ENCODE results near the gene GIN1. TPM values are rescaled to one million over a fixed set of nuclear protein-coding genes. Genes with fewer than 3 reads are reported as not detected.

Gene GIN1
- total RNA-seq, 2 donors from 2014 or later: 7.0 to 9.6 TPM

- Mint-ChIP-seq H3K4me1 (no peaks in the 10 kb centered on the region), H3K36me3 (ENCODE audit: low read depth) (peaks cover 33% of the 10 kb centered on the region), H3K27ac (no peak overlapping the region), H3K27me3 (ENCODE audit: insufficient read depth) (no peaks in the 10 kb centered on the region), H3K9me3 (peaks cover 20% of the 10 kb centered on the region), H3K4me3 (no peak overlapping the region)
- Histone ChIP-seq H3K9ac (ENCODE audit: extremely low read depth, low read length, poor library complexity, severe bottlenecking) (no peak overlapping the region), H3K4me1 (ENCODE audit: control insufficient read depth, insufficient read depth, low read length) (no peaks in the 10 kb centered on the region), H3K27ac (ENCODE audit: low read depth, low read length) (no peak overlapping the region), H3K36me3 (ENCODE audit: control insufficient read depth, insufficient read depth, low read length) (peaks cover 25% of the 10 kb centered on the region), H3K4me3 (ENCODE audit: low read length) (no peak overlapping the region), H3K27me3 (ENCODE audit: control insufficient read depth, insufficient read depth, low read length, poor library complexity, severe bottlenecking) (no peaks in the 10 kb centered on the region), H3K9me3 (ENCODE audit: control insufficient read depth, low read length) (peaks cover 9% of the 10 kb centered on the region)
- 0 to 5% methylated on average over 1 to 2 of the region's 2 CpGs for WGBS, 2 experiments (ENCODE audit: insufficient coverage in 1 of 2, insufficient read length in 1 of 2)
- peak; percentile 99 for TF ChIP-seq CTCF (conservative IDR thresholded peaks at IDR 0.05)
- DNase-seq: peak; percentile 91
Observed at GRCh38 chr5:103139264-103139865, 19.4 kb upstream of the GIN1 start.

GRCh38 chr5:103138202-103138690 is 18.3 kb upstream of the GIN1 start:
- H3K27me3 Mint-ChIP-seq (ENCODE audit: insufficient read depth): no peaks in the 10 kb centered on the region
- peaks cover 9% of the 10 kb centered on the region for H3K9me3 ChIP-seq (ENCODE audit: control insufficient read depth, low read length)
- no peak for TF ChIP-seq CTCF (conservative IDR thresholded peaks at IDR 0.05)
- no peak overlapping the region for H3K4me3 ChIP-seq (ENCODE audit: low read length)
- H3K9ac ChIP-seq (ENCODE audit: extremely low read depth, low read length, poor library complexity, severe bottlenecking): no peak overlapping the region
- no peak overlapping the region for H3K27ac ChIP-seq (ENCODE audit: low read depth, low read length)
- no peak overlapping the region for H3K4me3 Mint-ChIP-seq
- H3K4me1 Mint-ChIP-seq: no peaks in the 10 kb centered on the region
- peaks cover 33% of the 10 kb centered on the region for H3K36me3 Mint-ChIP-seq (ENCODE audit: low read depth)
- no peaks in the 10 kb centered on the region for H3K27me3 ChIP-seq (ENCODE audit: control insufficient read depth, insufficient read depth, low read length, poor library complexity, severe bottlenecking)
- H3K27ac Mint-ChIP-seq: no peak overlapping the region
- 96% methylated on average over 2 of the region's 3 CpGs; no CpG with 5 or more reads in 1 of the 2 experiments for WGBS, 2 experiments (ENCODE audit: insufficient coverage in 1 of 2, insufficient read length in 1 of 2)
- peaks cover 20% of the 10 kb centered on the region for H3K9me3 Mint-ChIP-seq
- no peaks in the 10 kb centered on the region for H3K4me1 ChIP-seq (ENCODE audit: control insufficient read depth, insufficient read depth, low read length)
- peaks cover 25% of the 10 kb centered on the region for H3K36me3 ChIP-seq (ENCODE audit: control insufficient read depth, insufficient read depth, low read length)
- no peak for DNase-seq

- Mint-ChIP-seq H3K9me3 (peaks cover 10% of the 10 kb centered on the region), H3K27me3 (ENCODE audit: insufficient read depth) (no peaks in the 10 kb centered on the region), H3K36me3 (ENCODE audit: low read depth) (peaks cover 24% of the 10 kb centered on the region), H3K4me1 (no peaks in the 10 kb centered on the region), H3K27ac (no peak overlapping the region), H3K4me3 (no peak overlapping the region)
- Histone ChIP-seq H3K4me1 (ENCODE audit: control insufficient read depth, insufficient read depth, low read length) (no peaks in the 10 kb centered on the region), H3K4me3 (ENCODE audit: low read length) (no peak overlapping the region), H3K27me3 (ENCODE audit: control insufficient read depth, insufficient read depth, low read length, poor library complexity, severe bottlenecking) (no peaks in the 10 kb centered on the region), H3K36me3 (ENCODE audit: control insufficient read depth, insufficient read depth, low read length) (peaks cover 31% of the 10 kb centered on the region), H3K27ac (ENCODE audit: low read depth, low read length) (no peak overlapping the region), H3K9ac (ENCODE audit: extremely low read depth, low read length, poor library complexity, severe bottlenecking) (no peak overlapping the region), H3K9me3 (ENCODE audit: control insufficient read depth, low read length) (peaks cover 9% of the 10 kb centered on the region)
- DNase-seq: no peak
- WGBS, 2 experiments (ENCODE audit: insufficient coverage in 1 of 2, insufficient read length in 1 of 2): 100% methylated on average over 1 of the region's 1 CpG; no CpG with 5 or more reads in 1 of the 2 experiments
- TF ChIP-seq CTCF (conservative IDR thresholded peaks at IDR 0.05): no peak
Observed at GRCh38 chr5:103135461-103135860, 15.5 kb upstream of the GIN1 start.

All from endodermal cell (in vitro differentiated cells).